ENCODE data around the gene CETN2.
"Not testable (repeated sequence)": the region's sequence is repeated elsewhere in the genome, so short reads cannot be mapped to it uniquely, and the experiment has no call there.

CETN2 gene

GRCh38 chrX:152821145-152821765 lies 9.3 kb downstream of the CETN2 start:
- H3K4me1 ChIP-seq (ENCODE audit: insufficient read depth, low read length), result peaks cover 4% of the 10 kb centered on the region
- H3K4me3 ChIP-seq (ENCODE audit: low read length), result no peak overlapping the region
- H2AFZ ChIP-seq (ENCODE audit: low read depth, low read length), result no peak overlapping the region
- H3K36me3 ChIP-seq (ENCODE audit: insufficient read depth, low read length), result no peaks in the 10 kb centered on the region
- H3K27me3 ChIP-seq (ENCODE audit: insufficient read depth, low read length), result peaks cover 4% of the 10 kb centered on the region
- no peaks in the 10 kb centered on the region for H3K9me3 ChIP-seq (ENCODE audit: low read length)

- Histone ChIP-seq H3K4me1 (ENCODE audit: insufficient read depth, low read length) (peaks cover 4% of the 10 kb centered on the region), H3K36me3 (ENCODE audit: insufficient read depth, low read length) (no peaks in the 10 kb centered on the region), H3K27me3 (ENCODE audit: insufficient read depth, low read length) (peaks cover 4% of the 10 kb centered on the region), H3K4me3 (ENCODE audit: low read length) (no peak overlapping the region), H2AFZ (ENCODE audit: low read depth, low read length) (no peak overlapping the region), H3K9me3 (ENCODE audit: low read length) (no peaks in the 10 kb centered on the region)
These were observed 10.8 kb downstream of the CETN2 start for GRCh38 chrX:152819732-152820131.

- H3K36me3 ChIP-seq (ENCODE audit: insufficient read depth, low read length), result no peaks in the 10 kb centered on the region
- H3K4me1 ChIP-seq (ENCODE audit: insufficient read depth, low read length), result peaks cover 4% of the 10 kb centered on the region
- no peaks in the 10 kb centered on the region for H3K9me3 ChIP-seq (ENCODE audit: low read length)
- H3K27me3 ChIP-seq (ENCODE audit: insufficient read depth, low read length), result peaks cover 7% of the 10 kb centered on the region
- H2AFZ ChIP-seq (ENCODE audit: low read depth, low read length), result no peak overlapping the region
- H3K4me3 ChIP-seq (ENCODE audit: low read length), result no peak overlapping the region
These were observed 11.3 kb downstream of the CETN2 start for GRCh38 chrX:152819266-152819665.

GRCh38 chrX:152818356-152818755 lies 12.2 kb downstream of the CETN2 start:
- H2AFZ ChIP-seq (ENCODE audit: low read depth, low read length), result no peak overlapping the region
- H3K9me3 ChIP-seq (ENCODE audit: low read length), result no peaks in the 10 kb centered on the region
- no peaks in the 10 kb centered on the region for H3K36me3 ChIP-seq (ENCODE audit: insufficient read depth, low read length)
- H3K27me3 ChIP-seq (ENCODE audit: insufficient read depth, low read length), result peaks cover 9% of the 10 kb centered on the region
- H3K4me3 ChIP-seq (ENCODE audit: low read length), result no peak overlapping the region
- peaks cover 4% of the 10 kb centered on the region for H3K4me1 ChIP-seq (ENCODE audit: insufficient read depth, low read length)

GRCh38 chrX:152817078-152817764 lies 13.3 kb downstream of the CETN2 start:
- peaks cover 9% of the 10 kb centered on the region for H3K27me3 ChIP-seq (ENCODE audit: insufficient read depth, low read length)
- H3K4me1 ChIP-seq (ENCODE audit: insufficient read depth, low read length), result peaks cover 4% of the 10 kb centered on the region
- no peak overlapping the region for H2AFZ ChIP-seq (ENCODE audit: low read depth, low read length)
- no peaks in the 10 kb centered on the region for H3K36me3 ChIP-seq (ENCODE audit: insufficient read depth, low read length)
- H3K4me3 ChIP-seq (ENCODE audit: low read length), result no peak overlapping the region
- H3K9me3 ChIP-seq (ENCODE audit: low read length), result no peaks in the 10 kb centered on the region

- Histone ChIP-seq H2AFZ (ENCODE audit: low read depth, low read length) (no peak overlapping the region), H3K36me3 (ENCODE audit: insufficient read depth, low read length) (no peaks in the 10 kb centered on the region), H3K9me3 (ENCODE audit: low read length) (no peaks in the 10 kb centered on the region), H3K4me1 (ENCODE audit: insufficient read depth, low read length) (peaks cover 17% of the 10 kb centered on the region), H3K4me3 (ENCODE audit: low read length) (no peak overlapping the region), H3K27me3 (ENCODE audit: insufficient read depth, low read length) (peaks cover 12% of the 10 kb centered on the region)
These were observed 16.5 kb downstream of the CETN2 start for GRCh38 chrX:152814048-152814447.

GRCh38 chrX:152813206-152813605 lies 17.4 kb downstream of the CETN2 start:
- Histone ChIP-seq H3K36me3 (ENCODE audit: insufficient read depth, low read length) (no peaks in the 10 kb centered on the region), H3K27me3 (ENCODE audit: insufficient read depth, low read length) (peaks cover 12% of the 10 kb centered on the region), H2AFZ (ENCODE audit: low read depth, low read length) (no peak overlapping the region), H3K9me3 (ENCODE audit: low read length) (no peaks in the 10 kb centered on the region), H3K4me1 (ENCODE audit: insufficient read depth, low read length) (peaks cover 17% of the 10 kb centered on the region), H3K4me3 (ENCODE audit: low read length) (no peak overlapping the region)

- H3K27me3 ChIP-seq (ENCODE audit: insufficient read depth, low read length), result peaks cover 15% of the 10 kb centered on the region
These were observed 20.2 kb downstream of the CETN2 start for GRCh38 chrX:152810403-152810802.

GRCh38 chrX:152806035-152806434 lies 24.5 kb downstream of the CETN2 start:
- H3K4me1 ChIP-seq (ENCODE audit: insufficient read depth, low read length), result peaks cover 17% of the 10 kb centered on the region
- H3K4me3 ChIP-seq (ENCODE audit: low read length), result no peak overlapping the region
- H3K27me3 ChIP-seq (ENCODE audit: insufficient read depth, low read length), result peaks cover 12% of the 10 kb centered on the region
- no peaks in the 10 kb centered on the region for H3K9me3 ChIP-seq (ENCODE audit: low read length)
- no peaks in the 10 kb centered on the region for H3K36me3 ChIP-seq (ENCODE audit: insufficient read depth, low read length)
- no peak overlapping the region for H2AFZ ChIP-seq (ENCODE audit: low read depth, low read length)

More at GRCh38 chrX:152810403-152810802, 20.2 kb downstream of the CETN2 start:
- no peak overlapping the region for H2AFZ ChIP-seq (ENCODE audit: low read depth, low read length)
- H3K4me1 ChIP-seq (ENCODE audit: insufficient read depth, low read length), result peaks cover 19% of the 10 kb centered on the region
- no peak overlapping the region for H3K4me3 ChIP-seq (ENCODE audit: low read length)
- no peaks in the 10 kb centered on the region for H3K36me3 ChIP-seq (ENCODE audit: insufficient read depth, low read length)
- no peaks in the 10 kb centered on the region for H3K9me3 ChIP-seq (ENCODE audit: low read length)

- no peaks in the 10 kb centered on the region for H3K9me3 ChIP-seq (ENCODE audit: low read length)
- H3K4me3 ChIP-seq (ENCODE audit: low read length), result no peak overlapping the region
- no peaks in the 10 kb centered on the region for H3K4me1 ChIP-seq (ENCODE audit: insufficient read depth, low read length)
- H3K27me3 ChIP-seq (ENCODE audit: insufficient read depth, low read length), result peaks cover 18% of the 10 kb centered on the region
- H2AFZ ChIP-seq (ENCODE audit: low read depth, low read length), result no peak overlapping the region
- H3K36me3 ChIP-seq (ENCODE audit: insufficient read depth, low read length), result no peaks in the 10 kb centered on the region
These were observed 31.6 kb downstream of the CETN2 start for GRCh38 chrX:152798945-152799344.

- not testable (repeated sequence) for H3K36me3 ChIP-seq (ENCODE audit: insufficient read depth, low read length); H3K4me3 ChIP-seq (ENCODE audit: low read length); H2AFZ ChIP-seq (ENCODE audit: low read depth, low read length); H3K4me1 ChIP-seq (ENCODE audit: insufficient read depth, low read length); H3K27me3 ChIP-seq (ENCODE audit: insufficient read depth, low read length); H3K9me3 ChIP-seq (ENCODE audit: low read length)
These were observed 43.5 kb downstream of the CETN2 start for GRCh38 chrX:152787062-152787461.
